ENCODE data around the gene DPH1. TPM values are rescaled to one million over a fixed set of nuclear protein-coding genes. Genes with fewer than 3 reads are reported as not detected.

Gene DPH1
- total RNA-seq, 2 experiments from 2014 or later, result 28.4 to 28.8 TPM

GRCh38 chr17:2064980-2065785, 35.2 kb downstream of the DPH1 start:
- ChIA-PET CTCF (interaction anchor here (1.1 to 3.2 kb wide), 7 partner anchors 11 to 202 kb away, joined by 4 to 22 read pairs (median 7); partner anchors contain the start of gene HIC1), POLR2A (interaction anchor here (1.0 to 3.7 kb wide), 6 partner anchors 10 to 195 kb away, joined by 3 to 17 read pairs (median 6); no protein-coding TSS in a partner anchor)
- Mint-ChIP-seq H3K27ac (peak overlapping the region; percentile 74), H3K36me3 (ENCODE audit: low read depth) (peaks cover 70% of the 10 kb centered on the region), H3K27me3 (no peaks in the 10 kb centered on the region), H3K4me1 (peaks cover 85% of the 10 kb centered on the region), H3K4me3 (no peak overlapping the region), H3K9me3 (no peaks in the 10 kb centered on the region)
- peak; percentile 80 for DNase-seq

GRCh38 chr17:2065949-2066400, 36.0 kb downstream of the DPH1 start:
- Mint-ChIP-seq H3K36me3 (ENCODE audit: low read depth) (peaks cover 66% of the 10 kb centered on the region), H3K9me3 (no peaks in the 10 kb centered on the region), H3K4me1 (peaks cover 86% of the 10 kb centered on the region), H3K27me3 (no peaks in the 10 kb centered on the region), H3K4me3 (no peak overlapping the region), H3K27ac (no peak overlapping the region)
- ChIA-PET POLR2A (interaction anchor here (1.1 to 3.7 kb wide), 3 partner anchors 20 to 194 kb away, joined by 5 to 17 read pairs (median 6); no protein-coding TSS in a partner anchor), CTCF (interaction anchor here (1.2 to 5.6 kb wide), 4 partner anchors 12 to 179 kb away, joined by 11 to 25 read pairs (median 19); partner anchors contain the start of gene HIC1)
- DNase-seq, result no peak

GRCh38 chr17:2067048-2067561, 37.2 kb downstream of the DPH1 start:
- H3K36me3 Mint-ChIP-seq (ENCODE audit: low read depth), result peaks cover 64% of the 10 kb centered on the region
- H3K27me3 Mint-ChIP-seq, result no peaks in the 10 kb centered on the region
- H3K27ac Mint-ChIP-seq, result peak overlapping the region; percentile 11
- no peak overlapping the region for H3K4me3 Mint-ChIP-seq
- peaks cover 92% of the 10 kb centered on the region for H3K4me1 Mint-ChIP-seq
- no peak for DNase-seq
- no peaks in the 10 kb centered on the region for H3K9me3 Mint-ChIP-seq
- POLR2A ChIA-PET, result interaction anchor here (0.6 to 11.0 kb wide), 3 partner anchors 18 to 186 kb away, joined by 3 to 214 read pairs (median 3); no protein-coding TSS in a partner anchor
- CTCF ChIA-PET, result interaction anchor here (1.0 to 6.5 kb wide), 5 partner anchors 8 to 177 kb away, joined by 3 to 40 read pairs (median 25); partner anchors contain the start of gene HIC1

DNA sequence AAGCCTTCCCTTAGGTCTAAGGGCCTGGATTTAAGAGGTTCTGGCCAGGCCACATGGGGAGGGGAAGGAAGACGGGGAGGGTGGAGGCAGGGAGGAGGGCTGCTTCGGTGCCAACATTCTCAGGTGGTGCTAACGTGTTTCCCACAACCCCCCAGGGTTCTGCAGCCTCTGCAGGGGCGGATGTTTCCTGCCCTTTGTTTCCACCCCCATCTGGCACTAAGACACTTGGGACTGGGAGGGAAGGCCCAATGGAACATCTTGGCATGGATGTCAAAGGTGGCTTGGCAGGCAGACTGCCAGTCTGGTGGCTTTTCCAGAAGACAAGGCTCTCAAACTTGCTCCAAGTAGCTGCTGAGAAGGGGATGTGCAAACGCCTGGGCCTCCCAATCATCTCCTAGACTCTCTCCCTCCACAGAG, 37.7 kb downstream of the DPH1 start:
- ChIA-PET CTCF (interaction anchor here (1.0 to 6.5 kb wide), 6 partner anchors 9 to 177 kb away, joined by 3 to 40 read pairs (median 15); partner anchors contain the start of genes HIC1 and OVCA2), POLR2A (interaction anchor here (2.0 to 11.0 kb wide), 3 partner anchors 10 to 351 kb away, joined by 6 to 214 read pairs (median 58); no protein-coding TSS in a partner anchor)
- peaks cover 64% of the 10 kb centered on the region for H3K36me3 Mint-ChIP-seq (ENCODE audit: low read depth)

GRCh38 chr17:2068031-2068518, 38.1 kb downstream of the DPH1 start:
- H3K9me3 Mint-ChIP-seq, result no peaks in the 10 kb centered on the region
- CTCF ChIA-PET, result interaction anchor here (1.3 to 6.5 kb wide), 6 partner anchors 9 to 176 kb away, joined by 3 to 40 read pairs (median 15); partner anchors contain the start of genes HIC1 and OVCA2
- peak overlapping the region; percentile 90 for H3K27ac Mint-ChIP-seq
- no peaks in the 10 kb centered on the region for H3K27me3 Mint-ChIP-seq
- H3K36me3 Mint-ChIP-seq (ENCODE audit: low read depth), result peaks cover 62% of the 10 kb centered on the region
- POLR2A ChIA-PET, result interaction anchor here (2.0 to 11.0 kb wide), 3 partner anchors 10 to 351 kb away, joined by 6 to 214 read pairs (median 58); no protein-coding TSS in a partner anchor
- DNase-seq, result no peak
- no peak overlapping the region for H3K4me3 Mint-ChIP-seq
- peaks cover 91% of the 10 kb centered on the region for H3K4me1 Mint-ChIP-seq

More for the DNA sequence above, 37.7 kb downstream of the DPH1 start:
- Mint-ChIP-seq H3K27ac (peak overlapping the region; percentile 30), H3K4me3 (no peak overlapping the region), H3K4me1 (peaks cover 92% of the 10 kb centered on the region), H3K9me3 (no peaks in the 10 kb centered on the region), H3K27me3 (no peaks in the 10 kb centered on the region)
- no peak for DNase-seq

DNA sequence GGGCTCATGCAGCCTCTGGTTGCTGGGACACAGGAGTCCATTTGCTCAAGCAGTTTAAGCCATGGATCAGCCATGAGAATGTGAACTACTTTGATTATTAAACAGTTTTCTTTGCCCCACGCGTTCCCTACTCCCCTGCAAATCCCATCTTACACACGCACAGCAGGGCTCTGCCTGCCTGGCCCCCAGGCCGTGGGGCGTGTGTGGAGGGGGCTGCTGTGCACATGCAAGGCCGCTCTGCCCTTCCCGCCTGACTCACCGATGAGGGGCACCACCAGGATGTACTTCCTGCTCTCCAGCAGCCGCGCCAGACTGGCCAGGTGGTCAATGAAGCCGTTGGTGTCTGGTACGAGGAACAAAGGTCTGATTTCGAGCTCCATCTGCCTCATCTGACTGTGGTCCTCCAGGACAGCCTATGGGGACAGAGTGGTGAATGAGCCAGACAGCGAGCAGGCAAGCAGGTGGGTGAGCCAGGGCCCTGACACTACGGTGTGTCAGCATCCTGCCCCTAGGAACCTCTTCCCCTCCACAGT, 38.6 kb downstream of the DPH1 start:
- Mint-ChIP-seq H3K36me3 (ENCODE audit: low read depth) (peaks cover 58% of the 10 kb centered on the region), H3K4me3 (peak overlapping the region; percentile 31), H3K4me1 (peaks cover 87% of the 10 kb centered on the region), H3K27ac (peak overlapping the region; percentile 90), H3K9me3 (no peaks in the 10 kb centered on the region), H3K27me3 (no peaks in the 10 kb centered on the region)
- ChIA-PET POLR2A (interaction anchor here (0.8 to 11.0 kb wide), 6 partner anchors 11 to 352 kb away, joined by 3 to 214 read pairs (median 5); partner anchors contain the start of gene HIC1), CTCF (interaction anchor here (0.9 to 6.5 kb wide), 9 partner anchors 10 to 176 kb away, joined by 3 to 40 read pairs (median 5); partner anchors contain the start of genes HIC1 and OVCA2)
- no peak for DNase-seq

GRCh38 chr17:2070241-2071023, 40.5 kb downstream of the DPH1 start:
- Mint-ChIP-seq H3K27me3 (no peaks in the 10 kb centered on the region), H3K27ac (peak overlapping the region; percentile 90), H3K36me3 (ENCODE audit: low read depth) (peaks cover 46% of the 10 kb centered on the region), H3K4me3 (peak overlapping the region; percentile 33), H3K4me1 (peaks cover 81% of the 10 kb centered on the region), H3K9me3 (no peaks in the 10 kb centered on the region)
- DNase-seq, result peak; percentile 88
- POLR2A ChIA-PET, result interaction anchor here (1.2 to 11.0 kb wide), 6 partner anchors 12 to 441 kb away, joined by 3 to 214 read pairs (median 4); partner anchors contain the start of genes HIC1 and METTL16
- CTCF ChIA-PET, result interaction anchor here (1.3 to 6.5 kb wide), 7 partner anchors 11 to 212 kb away, joined by 3 to 40 read pairs (median 13); partner anchors contain the start of gene HIC1

DNA sequence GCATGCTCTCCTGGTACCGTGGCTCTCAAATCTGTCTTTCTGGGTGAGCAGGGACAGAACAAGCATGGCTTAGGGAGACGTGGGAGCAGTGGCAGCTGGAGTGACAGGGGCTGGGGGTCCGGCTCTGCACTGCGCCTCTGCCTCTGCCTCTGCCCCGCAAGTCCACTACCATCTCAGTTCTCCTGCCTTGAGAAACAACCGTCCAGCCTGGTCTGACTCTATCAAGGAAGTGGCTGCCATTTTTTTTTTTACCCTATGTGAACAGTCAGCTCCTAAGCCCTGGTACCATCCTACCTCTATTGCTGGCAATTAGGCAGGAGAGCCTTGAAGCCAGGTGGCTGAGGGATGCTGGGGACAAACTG, 41.1 kb downstream of the DPH1 start:
- H3K36me3 Mint-ChIP-seq (ENCODE audit: low read depth), result peaks cover 40% of the 10 kb centered on the region
- DNase-seq, result no peak
- POLR2A ChIA-PET, result interaction anchor here (1.2 to 11.0 kb wide), 5 partner anchors 13 to 440 kb away, joined by 3 to 214 read pairs (median 4); partner anchors contain the start of gene METTL16
- no peaks in the 10 kb centered on the region for H3K9me3 Mint-ChIP-seq
- CTCF ChIA-PET, result interaction anchor here (1.6 to 6.5 kb wide), 6 partner anchors 11 to 174 kb away, joined by 4 to 40 read pairs (median 19); partner anchors contain the start of gene HIC1
- H3K4me1 Mint-ChIP-seq, result peaks cover 77% of the 10 kb centered on the region
- H3K27me3 Mint-ChIP-seq, result no peaks in the 10 kb centered on the region
- H3K27ac Mint-ChIP-seq, result peak overlapping the region; percentile 90
- no peak overlapping the region for H3K4me3 Mint-ChIP-seq

DNA sequence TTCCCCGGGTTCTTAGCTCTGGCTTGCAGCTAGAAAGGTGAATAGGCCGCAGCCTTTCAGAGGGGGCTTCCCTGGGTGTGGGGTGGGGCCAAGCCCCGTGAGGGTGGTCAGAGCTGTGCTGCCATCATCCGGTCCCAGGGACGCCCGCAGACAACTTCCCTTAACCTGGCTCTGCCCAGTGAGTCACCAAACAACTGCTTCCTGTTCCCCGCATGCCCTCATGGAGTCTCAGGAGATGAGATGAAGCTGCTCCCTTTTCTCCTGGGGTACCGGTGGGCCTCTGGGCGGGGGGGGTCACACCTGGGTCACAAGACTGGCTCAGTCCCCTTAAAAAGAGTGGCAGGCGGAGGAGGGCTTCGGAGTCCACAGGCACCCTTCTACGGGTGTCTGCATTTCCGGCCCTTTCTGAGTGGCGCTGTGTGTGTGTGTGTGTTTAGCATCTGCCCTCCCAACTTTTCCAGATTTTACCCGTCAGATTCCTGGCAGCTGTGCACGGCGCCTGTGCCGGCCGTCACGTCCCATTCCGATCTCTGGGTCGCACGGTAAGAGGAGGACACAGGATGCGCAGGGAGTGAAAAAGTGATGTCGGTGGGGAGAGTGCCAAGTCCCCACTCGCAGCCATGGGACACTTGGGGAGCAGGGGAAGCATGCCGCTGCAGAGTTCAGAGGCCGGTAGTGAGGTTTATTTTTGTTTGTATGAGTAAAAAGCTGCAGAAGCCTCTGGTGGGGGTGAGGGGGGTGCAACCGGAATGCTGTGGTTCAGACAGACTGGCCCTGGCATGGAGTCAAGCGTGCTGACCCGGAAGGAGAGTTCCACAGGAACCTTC, 41.7 kb downstream of the DPH1 start:
- DNase-seq, result no peak
- Mint-ChIP-seq H3K27me3 (no peaks in the 10 kb centered on the region), H3K36me3 (ENCODE audit: low read depth) (peaks cover 34% of the 10 kb centered on the region), H3K4me3 (no peak overlapping the region), H3K27ac (peak overlapping the region; percentile 90), H3K4me1 (peaks cover 73% of the 10 kb centered on the region), H3K9me3 (no peaks in the 10 kb centered on the region)
- CTCF ChIA-PET, result interaction anchor here (1.0 to 6.5 kb wide), 7 partner anchors 10 to 173 kb away, joined by 3 to 40 read pairs (median 13); partner anchors contain the start of gene HIC1
- POLR2A ChIA-PET, result interaction anchor here (1.2 to 11.0 kb wide), 3 partner anchors 14 to 440 kb away, joined by 3 to 214 read pairs (median 58); partner anchors contain the start of gene METTL16

DNA sequence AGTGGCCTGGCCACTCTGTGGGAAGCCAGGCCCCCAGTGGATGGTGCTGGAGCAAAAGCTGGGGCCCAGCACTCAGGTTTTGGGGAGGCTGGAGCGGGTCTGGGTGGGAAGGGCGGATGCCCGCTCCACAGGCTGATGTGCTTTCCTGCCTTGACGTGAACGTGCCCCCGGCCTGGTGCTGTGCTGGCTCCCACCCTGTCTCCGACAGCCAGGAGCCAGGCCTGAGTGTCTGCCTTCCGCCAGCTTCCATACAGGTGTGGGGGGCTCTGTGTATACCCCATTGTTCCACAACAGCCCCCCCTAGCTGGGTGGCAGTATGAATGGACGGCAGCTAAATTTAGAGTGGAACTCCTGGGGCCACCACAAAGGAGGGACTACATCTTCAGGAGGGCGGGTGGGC, 45.0 kb downstream of the DPH1 start:
- DNase-seq, result no peak
- Mint-ChIP-seq H3K27ac (no peak overlapping the region), H3K27me3 (no peaks in the 10 kb centered on the region), H3K4me3 (no peak overlapping the region), H3K9me3 (no peaks in the 10 kb centered on the region), H3K36me3 (ENCODE audit: low read depth) (peaks cover 41% of the 10 kb centered on the region), H3K4me1 (peaks cover 46% of the 10 kb centered on the region)
- ChIA-PET CTCF (interaction anchor here (1.0 to 1.5 kb wide), 2 partner anchors 11 to 16 kb away, joined by 3 to 5 read pairs; no protein-coding TSS in a partner anchor), POLR2A (interaction anchor here (11.0 kb wide), 1 partner anchor 10 kb away, joined by 214 read pairs; no protein-coding TSS in a partner anchor)

Data from activated CD4-positive, alpha-beta memory T cell treated with anti-CD3 and anti-CD28 coated beads, Interleukin-2, amount 10 ng/mL, durations not matched to agents 7 days and 5 days (primary cell).